IMR-90 (cell line): Measurements from ENCODE around the gene CCSER2. TPM values are rescaled to one million over a fixed set of nuclear protein-coding genes. Genes with fewer than 3 reads are reported as not detected.
A peak's percentile ranks its signal among the peaks of the same experiment; 100 is the strongest.

Experiments used
- ATAC-seq: fragments of 200-7000 bp; cut with Tn5 transposase; 2 replicates; pipeline ENCODE4 v1.9.1; 2020; ENCODE audit warnings: low read depth, mild to moderate bottlenecking, moderate library complexity
- BruUV-seq: library from RNA; stranded (reverse); fragments of 400-500 nt; replicated peaks from 2 replicates; lab custom pipeline; 2021; lab: Mats Ljungman, UMichigan
- CTCF ChIA-PET: fragments of 300-600 bp; formaldehyde crosslinking; extraction: SDS; loops from one replicate; lab custom pipeline; 2021; ENCODE audit warnings: antibody characterized with exemption; lab: Yijun Ruan, JAX
- POLR2A ChIA-PET: fragments of 300-600 bp; sonication (Branson Sonifier 250); formaldehyde crosslinking; loops from one replicate; lab custom pipeline; 2022; ENCODE audit warnings: antibody characterized with exemption; ENCODE audit not compliant: unreplicated experiment; lab: Charles Lee
- DNase-seq: peaks from one replicate; pipeline ENCODE4 v3.0.0; 2013
- H2AFZ ChIP-seq: replicated peaks from 2 replicates; pipeline ENCODE3; 2013; ENCODE audit warnings: low read length, mild to moderate bottlenecking; ENCODE audit not compliant: poor library complexity
- H2AK5ac ChIP-seq: 2 replicates; pipeline ENCODE4 v1.6.1; 2013; ENCODE audit warnings: low read depth, low read length, inconsistent platforms
- H2AK9ac ChIP-seq: replicated peaks from 2 replicates; pipeline ENCODE3; 2013; ENCODE audit warnings: mild to moderate bottlenecking, low read depth, low read length, moderate library complexity; ENCODE audit not compliant: poor library complexity
- H2BK120ac ChIP-seq: 2 replicates; pipeline ENCODE4 v1.6.1; 2013; ENCODE audit warnings: low read depth, low read length, inconsistent platforms
- H2BK15ac ChIP-seq: 3 replicates; pipeline ENCODE4 v1.6.1; 2013; ENCODE audit warnings: low read depth, low read length, inconsistent platforms
- H2BK20ac ChIP-seq: 2 replicates; pipeline ENCODE4 v1.6.1; 2013; ENCODE audit warnings: low read depth, mild to moderate bottlenecking, inconsistent platforms, low read length, moderate library complexity
- H2BK5ac ChIP-seq: 2 replicates; pipeline ENCODE4 v1.6.1; 2013; ENCODE audit warnings: mild to moderate bottlenecking, low read depth, low read length, inconsistent platforms; ENCODE audit not compliant: poor library complexity, severe bottlenecking
- H3K14ac ChIP-seq: replicated peaks from 2 replicates; pipeline ENCODE4 v1.6.1; 2013; ENCODE audit warnings: low read depth, low read length, inconsistent platforms
- H3K18ac ChIP-seq: 2 replicates; pipeline ENCODE4 v1.6.1; 2013; ENCODE audit warnings: low read depth, low read length, control low read depth
- H3K23ac ChIP-seq: 2 replicates; pipeline ENCODE4 v1.6.1; 2013; ENCODE audit warnings: low read depth, low read length, inconsistent platforms
- H3K27ac ChIP-seq: 2 replicates; pipeline ENCODE4 v1.5.1; 2013; ENCODE audit warnings: mild to moderate bottlenecking, control low read depth, low read length; ENCODE audit not compliant: insufficient read depth
- H3K27me3 ChIP-seq: 2 replicates; pipeline ENCODE4 v1.6.1; 2013; ENCODE audit warnings: low read length; ENCODE audit not compliant: control insufficient read depth, insufficient read depth
- H3K36me3 ChIP-seq: 2 replicates; pipeline ENCODE4 v1.6.1; 2013; ENCODE audit warnings: low read length, mixed read lengths; ENCODE audit not compliant: control insufficient read depth, insufficient read depth
- H3K4ac ChIP-seq: 2 replicates; pipeline ENCODE4 v1.6.1; 2013; ENCODE audit warnings: low read depth, low read length, inconsistent platforms
- H3K4me1 ChIP-seq: 2 replicates; pipeline ENCODE4 v1.6.1; 2013; ENCODE audit warnings: low read length, mixed read lengths; ENCODE audit not compliant: control insufficient read depth, insufficient read depth
- H3K4me2 ChIP-seq: 2 replicates; pipeline ENCODE4 v1.6.1; 2013; ENCODE audit warnings: low read depth, mild to moderate bottlenecking, control low read depth, low read length, moderate library complexity
- H3K4me3 ChIP-seq: 2 replicates; pipeline ENCODE4 v1.5.1; 2013; ENCODE audit warnings: low read depth, mild to moderate bottlenecking, control low read depth, low read length, moderate library complexity; ENCODE audit not compliant: insufficient read depth
- H3K56ac ChIP-seq: 2 replicates; pipeline ENCODE4 v1.6.1; 2013; ENCODE audit warnings: low read length, inconsistent platforms; ENCODE audit not compliant: insufficient read depth; ENCODE audit errors: extremely low read depth
- H3K79me1 ChIP-seq, 2 experiments: 2 replicates each; pipeline ENCODE4 v1.6.1; 2013; ENCODE audit warnings: low read length in 2 of 2, inconsistent platforms in 1 of 2, low read depth in 1 of 2
- H3K9ac ChIP-seq: 2 replicates; pipeline ENCODE4 v1.6.1; 2013; ENCODE audit warnings: low read depth, low read length, control low read depth
- H3K9me1 ChIP-seq: 2 replicates; pipeline ENCODE4 v1.6.1; 2013; ENCODE audit warnings: low read length, inconsistent platforms; ENCODE audit not compliant: insufficient read depth
- H3K9me3 ChIP-seq: 2 replicates; pipeline ENCODE4 v1.6.1; 2013; ENCODE audit warnings: low read length; ENCODE audit not compliant: control insufficient read depth, insufficient read depth
- H4K20me1 ChIP-seq: 2 replicates; pipeline ENCODE4 v1.6.1; 2013; ENCODE audit warnings: low read length, inconsistent platforms; ENCODE audit not compliant: insufficient read depth
- H4K5ac ChIP-seq: 2 replicates; pipeline ENCODE4 v1.6.1; 2013; ENCODE audit warnings: mild to moderate bottlenecking, low read depth, low read length, control low read depth
- H4K8ac ChIP-seq, 2 experiments: 2 replicates each; pipeline ENCODE4 v1.6.1; 2013; ENCODE audit warnings: low read depth in 2 of 2, low read length in 2 of 2, control low read depth in 1 of 2, inconsistent platforms in 1 of 2
- H4K91ac ChIP-seq: 2 replicates; pipeline ENCODE4 v1.6.1; 2013; ENCODE audit warnings: low read depth, low read length, inconsistent platforms; ENCODE audit not compliant: insufficient read depth
- BHLHE40 ChIP-seq: fragments of 150-350 bp; IDR thresholded peaks from 2 replicates; pipeline ENCODE4 v1.6.1; 2016; ENCODE audit warnings: mild to moderate bottlenecking, low read depth, low read length
- CHD1 ChIP-seq: IDR thresholded peaks from 2 replicates; pipeline ENCODE4 v1.6.1; 2012; ENCODE audit warnings: low read depth, low read length, improper control_type of control experiment
- CTCF ChIP-seq: conservative IDR thresholded peaks from 2 replicates; pipeline ENCODE4 v1.5.1; 2012; ENCODE audit warnings: mild to moderate bottlenecking, low read depth, low read length, improper control_type of control experiment
- ELK1 ChIP-seq: fragments of 150-350 bp; IDR thresholded peaks from 2 replicates; pipeline ENCODE4 v1.6.1; 2016; ENCODE audit warnings: low read depth, mild to moderate bottlenecking, low read length, moderate library complexity, borderline replicate concordance
- MAFK ChIP-seq: IDR thresholded peaks from 2 replicates; pipeline ENCODE4 v1.6.1; 2012; ENCODE audit warnings: low read depth, low read length, improper control_type of control experiment
- MAZ ChIP-seq: IDR thresholded peaks from 2 replicates; pipeline ENCODE4 v1.6.1; 2012; ENCODE audit warnings: low read depth, mild to moderate bottlenecking, low read length, improper control_type of control experiment, moderate library complexity, borderline replicate concordance
- MXI1 ChIP-seq: IDR thresholded peaks from 2 replicates; pipeline ENCODE4 v1.6.1; 2012; ENCODE audit warnings: low read depth, mild to moderate bottlenecking, low read length, moderate library complexity, borderline replicate concordance
- POLR2A ChIP-seq: IDR thresholded peaks from 2 replicates; pipeline ENCODE4 v1.6.1; 2012; ENCODE audit warnings: mild to moderate bottlenecking, low read depth, low read length
- RAD21 ChIP-seq: IDR thresholded peaks from 2 replicates; pipeline ENCODE4 v1.6.1; 2012; ENCODE audit warnings: low read length, improper control_type of control experiment
- RCOR1 ChIP-seq: IDR thresholded peaks from 2 replicates; pipeline ENCODE4 v1.6.1; 2012; ENCODE audit warnings: mild to moderate bottlenecking, low read length, improper control_type of control experiment; ENCODE audit not compliant: insufficient replicate concordance
- RFX5 ChIP-seq: IDR thresholded peaks from 2 replicates; pipeline ENCODE4 v1.8.0; 2012; ENCODE audit warnings: low read depth, mild to moderate bottlenecking, low read length, moderate library complexity
- SMC3 ChIP-seq: fragments of 150-350 bp; IDR thresholded peaks from 2 replicates; pipeline ENCODE4 v1.6.1; 2016; ENCODE audit warnings: low read depth, mild to moderate bottlenecking, antibody characterized with exemption, low read length, moderate library complexity
- WGBS, 2 experiments: methylation state at CpG; one replicate each; pipeline versions ENCODE4 v1.1.5 to v1.1.7; 2013; ENCODE audit warnings: missing lambda C conversion rate in 2 of 2; ENCODE audit not compliant: insufficient read length in 1 of 2; ENCODE audit errors: extremely low coverage in 2 of 2; 5-methylcytosine and 5-hydroxymethylcytosine counted together
- dilution Hi-C: fragments of 300-500 bp; cut with HindIII; formaldehyde crosslinking; loops from one replicate; pipeline ENCODE4 v1.14.3; 2018; ENCODE audit warnings: low sequenced_read_pairs; ENCODE audit not compliant: unreplicated experiment
- in situ Hi-C: fragments of 300-500 bp; cut with MboI; formaldehyde crosslinking; loops from 3 replicates; pipeline ENCODE4 v1.14.3; 2019; ENCODE audit warnings: low sequenced_read_pairs, inconsistent platforms, mixed read lengths
- intact Hi-C: fragments of 100-400 bp; cut with micrococcal nuclease; formaldehyde crosslinking; loops from 2 replicates; pipeline ENCODE4 v1.10.0; 2022
- polyA plus RNA-seq, 3 experiments: library from polyadenylated mRNA; depleted of rRNA; stranded (reverse); fragments of >200 nt; gene quantifications; 2 replicates each; pipeline ENCODE4 v1.2.3, GENCODE V29; 2012; ENCODE audit warnings: low replicate concordance in 1 of 3
- total RNA-seq: library from RNA; depleted of rRNA; stranded (reverse); fragments of >200 nt; gene quantifications from 2 replicates; pipeline ENCODE4 v1.2.3, GENCODE V29; 2012

The CCSER2 gene
- total and polyA plus RNA-seq, 2 of the 4 experiments (the other 2 are of a cell fraction), result 20.4 to 31.7 TPM

- Histone ChIP-seq H3K9me3 (no peaks in the 10 kb centered on the region), H4K5ac (no peak overlapping the region), H3K14ac (0 out of 2 replicates have a peak overlapping the region, but pooled peaks have one; percentile 52), H2AK9ac (no peak overlapping the region), H2BK20ac (no peak overlapping the region), H3K23ac (0 out of 2 replicates have a peak overlapping the region, but pooled peaks have one; percentile 24), H3K9ac (no peak overlapping the region), H4K8ac (no peak overlapping the region), H2AFZ (no peak overlapping the region), H3K27ac (no peak overlapping the region), H3K27me3 (no peaks in the 10 kb centered on the region), H3K4me3 (no peak overlapping the region), H3K4me2 (no peak overlapping the region), H2BK15ac (no peak overlapping the region), H3K4me1 (peaks cover 8% of the 10 kb centered on the region), H3K56ac (no peak overlapping the region), H3K9me1 (peaks cover 7% of the 10 kb centered on the region), H2BK120ac (no peak overlapping the region), H2BK5ac (no peak overlapping the region), H3K4ac (no peak overlapping the region), H3K36me3 (no peaks in the 10 kb centered on the region), H4K20me1 (peaks cover 44% of the 10 kb centered on the region), H4K91ac (no peak overlapping the region), H3K18ac (no peak overlapping the region), H2AK5ac (no peak overlapping the region), H3K79me1 (peaks cover 18 to 67% of the 10 kb centered on the region in 2 experiments)
- ChIA-PET POLR2A (no interaction called here), CTCF (no interaction called here)
- dilution Hi-C loops (no loop called here), in situ Hi-C loops (no loop called here), intact Hi-C loops (no loop called here)
- no TSS peak for BruUV-seq
- TF ChIP-seq MXI1 (no peak), RAD21 (no peak), POLR2A (no peak), SMC3 (no peak), MAFK (no peak), CTCF (no peak), RFX5 (no peak), ELK1 (no peak), RCOR1 (no peak), MAZ (no peak), CHD1 (no peak), BHLHE40 (no peak)
- no peak for DNase-seq
- ATAC-seq, result no peak
- no CpG with 5 or more reads among the region's 1 CpG for WGBS, 2 experiments
These were observed 30.4 kb downstream of the CCSER2 start for GRCh38 chr10:84358743-84359142.
